HPDE6-E6E7 (cell line): ENCODE data around the gene TACR1.

Experiments used
- DNase-seq: peaks from one replicate; pipeline ENCODE4 v3.0.0; 2011; ENCODE audit warnings: missing footprints; ENCODE audit errors: extremely low spot score

The TACR1 gene

GRCh38 chr2:75022516-75022915, 176.8 kb downstream of the TACR1 start:
- DNase-seq, result no peak

GRCh38 chr2:75021672-75022071, 177.6 kb downstream of the TACR1 start:
- no peak for DNase-seq

- no peak for DNase-seq
These were observed 178.8 kb downstream of the TACR1 start for GRCh38 chr2:75020476-75020875.

- no peak for DNase-seq
These were observed 179.5 kb downstream of the TACR1 start for GRCh38 chr2:75019790-75020189.

- no peak for DNase-seq
These were observed 181.2 kb downstream of the TACR1 start for GRCh38 chr2:75018162-75018561.

GRCh38 chr2:75012080-75012479, 187.2 kb downstream of the TACR1 start:
- no peak for DNase-seq

- DNase-seq, result no peak
These were observed 188.7 kb downstream of the TACR1 start for GRCh38 chr2:75010571-75010970.

- no peak for DNase-seq
These were observed 191.5 kb downstream of the TACR1 start for GRCh38 chr2:75007819-75008218.

GRCh38 chr2:75007061-75007460, 192.3 kb downstream of the TACR1 start:
- DNase-seq, result no peak

GRCh38 chr2:75006041-75006440, 193.3 kb downstream of the TACR1 start:
- DNase-seq, result no peak

GRCh38 chr2:75003773-75004172, 195.5 kb downstream of the TACR1 start:
- no peak for DNase-seq

GRCh38 chr2:75003276-75003675, 196.0 kb downstream of the TACR1 start:
- DNase-seq, result no peak

GRCh38 chr2:75002007-75002406, 197.3 kb downstream of the TACR1 start:
- DNase-seq, result peak; percentile 74

- no peak for DNase-seq
These were observed 199.9 kb downstream of the TACR1 start for GRCh38 chr2:74999468-74999867.
